ENCODE results near the gene C6orf141. TPM values are rescaled to one million over a fixed set of nuclear protein-coding genes. Genes with fewer than 3 reads are reported as not detected.

C6orf141 gene
- total RNA-seq, 1 donor from 2014 or later: 1.0 TPM

DNA sequence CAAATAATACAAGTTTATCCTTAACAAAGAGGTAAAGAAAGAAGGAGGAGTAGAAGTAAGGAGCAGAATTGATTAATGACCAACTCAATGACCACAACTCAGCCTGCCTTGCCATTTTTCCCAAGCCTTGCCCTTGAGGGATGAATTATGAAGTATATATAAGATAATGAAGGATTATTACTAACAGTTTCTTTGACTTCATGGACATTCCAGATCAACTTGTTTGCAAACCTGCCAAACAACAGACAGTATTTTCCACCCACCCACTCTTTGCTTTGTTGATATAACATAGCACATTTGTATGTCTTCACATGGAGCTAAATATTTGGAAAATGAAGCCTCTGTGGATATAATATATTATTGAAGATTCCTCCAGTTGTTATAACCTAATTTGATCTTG is 9.9 kb upstream of the C6orf141 start:
- TF ChIP-seq, protein P1, sequence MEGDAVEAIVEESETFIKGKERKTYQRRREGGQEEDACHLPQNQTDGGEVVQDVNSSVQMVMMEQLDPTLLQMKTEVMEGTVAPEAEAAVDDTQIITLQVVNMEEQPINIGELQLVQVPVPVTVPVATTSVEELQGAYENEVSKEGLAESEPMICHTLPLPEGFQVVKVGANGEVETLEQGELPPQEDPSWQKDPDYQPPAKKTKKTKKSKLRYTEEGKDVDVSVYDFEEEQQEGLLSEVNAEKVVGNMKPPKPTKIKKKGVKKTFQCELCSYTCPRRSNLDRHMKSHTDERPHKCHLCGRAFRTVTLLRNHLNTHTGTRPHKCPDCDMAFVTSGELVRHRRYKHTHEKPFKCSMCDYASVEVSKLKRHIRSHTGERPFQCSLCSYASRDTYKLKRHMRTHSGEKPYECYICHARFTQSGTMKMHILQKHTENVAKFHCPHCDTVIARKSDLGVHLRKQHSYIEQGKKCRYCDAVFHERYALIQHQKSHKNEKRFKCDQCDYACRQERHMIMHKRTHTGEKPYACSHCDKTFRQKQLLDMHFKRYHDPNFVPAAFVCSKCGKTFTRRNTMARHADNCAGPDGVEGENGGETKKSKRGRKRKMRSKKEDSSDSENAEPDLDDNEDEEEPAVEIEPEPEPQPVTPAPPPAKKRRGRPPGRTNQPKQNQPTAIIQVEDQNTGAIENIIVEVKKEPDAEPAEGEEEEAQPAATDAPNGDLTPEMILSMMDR (conservative IDR thresholded peaks at IDR 0.05): no peak
- H3K27me3 Mint-ChIP-seq (ENCODE audit: low read depth): no peaks in the 10 kb centered on the region
- no peak overlapping the region for H3K4me3 Mint-ChIP-seq
- DNase-seq (ENCODE audit: low read depth, low spot score): no peak
- peaks cover 4% of the 10 kb centered on the region for H3K4me1 Mint-ChIP-seq
- no peak overlapping the region for H3K27ac Mint-ChIP-seq (ENCODE audit: unreplicated experiment)
- H3K9me3 Mint-ChIP-seq: no peaks in the 10 kb centered on the region
- H3K36me3 Mint-ChIP-seq (ENCODE audit: low read depth): no peaks in the 10 kb centered on the region

DNA sequence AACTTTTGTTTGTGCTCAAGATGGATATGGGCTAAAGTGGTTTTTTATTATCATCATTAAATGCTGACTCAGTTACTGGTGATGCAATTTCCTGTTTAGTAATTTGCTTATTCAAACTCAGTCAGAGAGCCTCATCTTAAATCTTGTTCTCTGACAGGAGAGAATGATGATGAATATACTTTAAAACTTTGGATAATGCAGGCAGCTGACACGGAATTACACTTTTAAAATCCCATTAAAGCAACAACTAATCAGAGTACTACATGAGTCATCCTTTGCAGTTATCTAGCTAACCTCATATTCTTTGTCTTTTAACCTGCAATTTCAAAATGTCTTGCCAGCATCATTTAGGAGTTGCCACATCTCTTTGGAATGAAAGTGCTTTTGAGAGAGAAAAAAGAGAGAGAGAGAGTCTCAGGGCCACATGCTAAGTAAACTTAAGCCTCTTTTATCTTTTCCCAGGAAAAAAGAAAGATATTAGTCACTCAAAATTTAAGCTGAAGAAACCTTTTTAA is 9.2 kb upstream of the C6orf141 start:
- no peaks in the 10 kb centered on the region for H3K27me3 Mint-ChIP-seq (ENCODE audit: low read depth)
- no peaks in the 10 kb centered on the region for H3K9me3 Mint-ChIP-seq
- DNase-seq (ENCODE audit: low read depth, low spot score): no peak
- H3K4me1 Mint-ChIP-seq: peaks cover 4% of the 10 kb centered on the region
- H3K36me3 Mint-ChIP-seq (ENCODE audit: low read depth): no peaks in the 10 kb centered on the region
- TF ChIP-seq, protein P1 (conservative IDR thresholded peaks at IDR 0.05): no peak
- H3K27ac Mint-ChIP-seq (ENCODE audit: unreplicated experiment): no peak overlapping the region
- no peak overlapping the region for H3K4me3 Mint-ChIP-seq

DNA sequence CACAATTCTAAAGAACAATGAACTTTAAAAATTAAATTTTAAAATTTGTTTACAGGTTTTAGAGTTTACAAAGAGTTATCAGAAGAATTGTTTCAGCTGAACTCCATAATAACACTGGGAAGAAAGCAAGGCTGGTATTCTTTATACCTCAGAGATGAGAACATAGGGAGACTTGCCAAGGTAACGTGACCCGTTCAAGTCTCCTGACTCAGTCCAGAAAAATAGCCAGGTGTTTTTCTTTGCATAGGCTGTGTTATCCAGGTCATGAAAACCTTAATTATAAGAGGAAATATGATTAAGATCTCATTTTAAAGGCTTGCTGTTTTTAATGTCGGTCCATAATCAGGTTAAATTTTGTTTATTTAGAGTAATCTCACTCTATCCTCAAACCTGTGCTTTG is 8.5 kb upstream of the C6orf141 start:
- TF ChIP-seq, protein P1 (conservative IDR thresholded peaks at IDR 0.05): no peak
- no peaks in the 10 kb centered on the region for H3K9me3 Mint-ChIP-seq
- H3K4me1 Mint-ChIP-seq: peaks cover 4% of the 10 kb centered on the region
- H3K36me3 Mint-ChIP-seq (ENCODE audit: low read depth): no peaks in the 10 kb centered on the region
- no peak overlapping the region for H3K4me3 Mint-ChIP-seq
- no peak overlapping the region for H3K27ac Mint-ChIP-seq (ENCODE audit: unreplicated experiment)
- peaks cover under 1% of the 10 kb centered on the region for H3K27me3 Mint-ChIP-seq (ENCODE audit: low read depth)
- DNase-seq (ENCODE audit: low read depth, low spot score): no peak

DNA sequence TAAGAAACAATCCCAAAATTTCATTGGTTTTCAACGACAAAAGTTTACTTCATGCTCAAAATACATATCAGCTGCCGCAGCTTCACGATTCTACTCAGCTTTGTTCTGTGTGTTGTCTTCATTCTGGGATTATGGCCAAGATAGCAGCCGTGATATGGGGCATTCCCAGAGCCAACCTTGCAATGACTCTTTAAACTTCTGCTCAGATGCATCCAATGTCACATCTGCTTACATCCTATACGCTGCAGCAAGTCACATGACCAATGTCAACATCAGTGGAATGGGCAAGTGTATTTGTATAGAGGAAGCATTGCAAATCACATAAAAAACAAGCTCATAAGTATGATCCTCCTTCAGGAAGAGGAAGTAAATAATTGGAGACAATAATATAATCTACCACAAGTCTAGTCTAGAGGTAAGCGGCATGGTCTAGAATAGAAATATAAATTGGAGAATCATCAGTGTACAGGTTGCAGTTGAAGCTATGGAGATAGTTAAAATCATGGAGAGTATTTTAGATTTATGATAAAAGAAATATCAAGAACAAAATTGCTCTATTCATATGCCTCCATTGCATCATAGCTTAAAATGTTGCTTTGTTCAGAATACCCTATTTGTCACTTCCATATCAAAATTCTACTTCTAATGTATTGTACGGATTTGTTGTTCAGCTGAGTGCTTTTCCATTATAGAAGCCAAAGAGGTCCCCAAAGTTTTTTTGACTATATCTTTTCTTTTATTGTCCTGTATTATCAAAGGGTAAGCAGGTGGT is 7.2 kb upstream of the C6orf141 start:
- Mint-ChIP-seq H3K4me1 (peaks cover 4% of the 10 kb centered on the region), H3K4me3 (no peak overlapping the region), H3K27ac (ENCODE audit: unreplicated experiment) (no peak overlapping the region), H3K9me3 (no peaks in the 10 kb centered on the region), H3K27me3 (ENCODE audit: low read depth) (peaks cover 9% of the 10 kb centered on the region), H3K36me3 (ENCODE audit: low read depth) (no peaks in the 10 kb centered on the region)
- TF ChIP-seq, protein P1 (conservative IDR thresholded peaks at IDR 0.05): no peak
- DNase-seq (ENCODE audit: low read depth, low spot score): no peak

DNA sequence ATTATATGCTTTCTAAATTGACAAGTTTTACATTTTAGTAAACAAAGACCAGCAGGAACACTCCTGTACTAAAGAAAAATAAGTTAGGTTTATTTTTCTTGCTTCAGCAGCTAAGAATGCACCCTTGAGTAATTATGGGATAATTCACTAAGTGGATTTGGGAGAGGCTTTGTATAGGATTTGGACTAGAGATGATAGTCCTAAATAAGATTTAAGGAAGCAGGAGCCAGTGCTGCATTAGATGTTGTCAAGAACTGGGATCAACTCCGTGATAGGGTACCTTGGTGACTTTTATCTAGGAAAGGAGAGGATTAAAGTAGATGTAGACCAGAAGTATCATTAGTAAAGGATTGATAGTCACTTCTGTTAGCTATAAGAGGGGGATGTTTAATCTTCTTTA is 4.1 kb upstream of the C6orf141 start:
- Mint-ChIP-seq H3K4me1 (peaks cover 12% of the 10 kb centered on the region), H3K27ac (ENCODE audit: unreplicated experiment) (no peak overlapping the region), H3K9me3 (no peaks in the 10 kb centered on the region), H3K27me3 (ENCODE audit: low read depth) (peaks cover 35% of the 10 kb centered on the region), H3K4me3 (no peak overlapping the region), H3K36me3 (ENCODE audit: low read depth) (no peaks in the 10 kb centered on the region)
- TF ChIP-seq, protein P1 (conservative IDR thresholded peaks at IDR 0.05): no peak
- DNase-seq (ENCODE audit: low read depth, low spot score): no peak
